NCI-H2227 treated with DMSO at 0.1 percent for 48 hours (cell line): Measurements from ENCODE around the gene LCMT2.
"Not testable (repeated sequence)": the region's sequence is repeated elsewhere in the genome, so short reads cannot be mapped to it uniquely, and the experiment has no call there.

ENCODE experiments used
- DNase-seq: peaks from one replicate; lab custom pipeline; 2025; lab: John Stamatoyannopoulos, UW

Gene LCMT2

GRCh38 chr15:43316016-43316970, 14.1 kb downstream of the LCMT2 start:
- DNase-seq, result no peak

- no peak for DNase-seq
These were observed 16.2 kb downstream of the LCMT2 start for GRCh38 chr15:43314171-43314570.

GRCh38 chr15:43312378-43312777, 18.0 kb downstream of the LCMT2 start:
- no peak for DNase-seq

- no peak for DNase-seq
These were observed 28.1 kb downstream of the LCMT2 start, which contains the start of gene TGM7 for GRCh38 chr15:43302205-43302817. TSS of gene TGM7 (minus strand) at chr15:43302255.

GRCh38 chr15:43299884-43300283, 30.5 kb downstream of the LCMT2 start:
- DNase-seq, result no peak

GRCh38 chr15:43299411-43299810, 31.0 kb downstream of the LCMT2 start:
- DNase-seq, result no peak

- DNase-seq, result no peak
These were observed 36.2 kb downstream of the LCMT2 start for GRCh38 chr15:43294091-43294706.

GRCh38 chr15:43293432-43293831, 36.9 kb downstream of the LCMT2 start:
- no peak for DNase-seq

- DNase-seq, result no peak
These were observed 37.8 kb downstream of the LCMT2 start for GRCh38 chr15:43292375-43293078.

GRCh38 chr15:43289656-43290055, 40.7 kb downstream of the LCMT2 start:
- not testable (repeated sequence) for DNase-seq

GRCh38 chr15:43287254-43287653, 43.1 kb downstream of the LCMT2 start:
- DNase-seq, result no peak

GRCh38 chr15:43286074-43286473, 44.3 kb downstream of the LCMT2 start:
- no peak for DNase-seq

GRCh38 chr15:43285609-43286037, 44.8 kb downstream of the LCMT2 start:
- peak; percentile 42 for DNase-seq

- no peak for DNase-seq
These were observed 46.8 kb downstream of the LCMT2 start for GRCh38 chr15:43283526-43283925.

- no peak for DNase-seq
These were observed 48.3 kb downstream of the LCMT2 start for GRCh38 chr15:43281926-43282602.

GRCh38 chr15:43280996-43281395, 49.4 kb downstream of the LCMT2 start:
- DNase-seq, result no peak

- DNase-seq, result no peak
These were observed 50.9 kb downstream of the LCMT2 start for GRCh38 chr15:43279496-43279895.

- no peak for DNase-seq
These were observed 51.5 kb downstream of the LCMT2 start for GRCh38 chr15:43278869-43279268.

- no peak for DNase-seq
These were observed 52.5 kb downstream of the LCMT2 start for GRCh38 chr15:43277901-43278300.

- no peak for DNase-seq
These were observed 53.0 kb downstream of the LCMT2 start for GRCh38 chr15:43277231-43277823.

GRCh38 chr15:43276563-43277200, 53.7 kb downstream of the LCMT2 start:
- DNase-seq, result no peak
